Measurements from ENCODE around the gene NHLRC2. TPM values are rescaled to one million over a fixed set of nuclear protein-coding genes. Genes with fewer than 3 reads are reported as not detected.

NHLRC2 gene
- total and polyA plus RNA-seq, 2 experiments from 2014 or later: 15.5 to 28.1 TPM

DNA sequence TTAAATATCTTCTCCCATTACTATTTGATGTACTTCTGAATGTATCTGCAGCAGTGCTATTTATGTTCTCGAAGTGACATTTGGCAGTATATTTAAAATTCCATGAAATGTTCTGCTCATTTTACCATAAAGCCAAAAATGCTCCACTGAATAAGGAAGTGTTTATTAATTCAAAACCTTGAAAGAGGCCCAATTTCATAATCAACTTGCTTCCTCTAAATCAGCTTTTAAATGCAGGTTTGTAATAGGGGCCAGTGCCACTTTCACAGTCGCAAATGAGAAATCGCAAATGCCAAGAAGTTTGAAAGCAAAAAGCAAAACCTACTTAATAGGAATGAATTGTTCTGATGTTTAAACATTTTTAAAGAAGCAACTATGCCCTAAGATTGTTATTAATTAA, 11.4 kb downstream of the NHLRC2 start (continued):
- TF ChIP-seq EZH2 (IDR thresholded peaks at IDR 0.05; ENCODE audit: low read depth, unreplicated experiment): no peak
- TF ChIP-seq, protein P1, sequence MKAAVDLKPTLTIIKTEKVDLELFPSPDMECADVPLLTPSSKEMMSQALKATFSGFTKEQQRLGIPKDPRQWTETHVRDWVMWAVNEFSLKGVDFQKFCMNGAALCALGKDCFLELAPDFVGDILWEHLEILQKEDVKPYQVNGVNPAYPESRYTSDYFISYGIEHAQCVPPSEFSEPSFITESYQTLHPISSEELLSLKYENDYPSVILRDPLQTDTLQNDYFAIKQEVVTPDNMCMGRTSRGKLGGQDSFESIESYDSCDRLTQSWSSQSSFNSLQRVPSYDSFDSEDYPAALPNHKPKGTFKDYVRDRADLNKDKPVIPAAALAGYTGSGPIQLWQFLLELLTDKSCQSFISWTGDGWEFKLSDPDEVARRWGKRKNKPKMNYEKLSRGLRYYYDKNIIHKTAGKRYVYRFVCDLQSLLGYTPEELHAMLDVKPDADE (IDR thresholded peaks at IDR 0.05): no peak

DNA sequence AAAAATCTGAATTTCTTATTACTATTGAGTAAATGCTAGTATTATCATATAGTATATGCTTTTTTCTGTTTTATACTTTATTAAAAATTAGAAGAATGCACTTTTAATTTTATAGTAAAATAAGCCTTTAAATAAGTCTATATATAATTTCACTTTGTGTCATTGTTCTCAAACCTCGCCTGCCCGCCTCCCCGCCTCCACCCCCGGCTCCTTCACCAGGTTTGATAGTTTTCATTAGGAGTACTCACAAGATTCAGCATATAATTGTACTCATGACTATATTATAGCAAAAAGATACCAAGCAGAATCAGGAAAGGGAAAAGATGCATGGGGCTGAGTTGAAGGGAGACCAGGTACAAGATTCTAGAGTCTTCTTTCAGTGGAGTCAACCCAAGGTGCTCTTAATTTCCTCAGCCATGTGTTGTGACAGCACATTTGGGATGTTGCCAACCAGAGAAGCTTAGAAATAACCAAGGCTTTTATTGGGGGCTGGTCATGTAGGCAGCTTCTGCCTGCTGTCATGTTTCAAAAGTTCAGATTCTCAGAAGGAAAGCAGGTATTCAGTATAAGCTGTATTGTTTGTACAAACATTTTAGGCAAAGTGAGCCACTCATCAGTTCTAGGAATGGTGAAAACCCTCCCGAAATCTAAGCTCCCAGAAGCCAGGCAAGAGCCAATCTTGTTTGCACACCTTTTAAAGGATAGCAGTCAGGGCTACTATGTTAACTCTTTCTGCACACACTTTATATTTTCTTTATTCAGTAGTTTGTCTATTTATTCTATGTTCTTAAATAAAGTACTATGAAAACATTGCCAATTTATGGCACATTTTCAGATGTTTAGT, 12.3 kb downstream of the NHLRC2 start:
- H3K9me3 Mint-ChIP-seq: peaks cover 2% of the 10 kb centered on the region; the same call in 1 of the 3 replicates
- Histone ChIP-seq H3K4me3 (no peak overlapping the region), H4K20me1 (replicated peaks; ENCODE audit: insufficient read depth) (peaks cover 8% of the 10 kb centered on the region; the same call in 1 of the 2 replicates), H3K4me1 (ENCODE audit: insufficient read depth) (no peaks in the 10 kb centered on the region), H2AFZ (no peak overlapping the region), H3K9me2 (ENCODE audit: insufficient read depth) (no peaks in the 10 kb centered on the region), H3K27ac (ENCODE audit: low read depth) (no peak overlapping the region), H3F3A (replicated peaks; ENCODE audit: low read depth) (no peaks in the 10 kb centered on the region), H3K27me3 (ENCODE audit: insufficient read depth) (no peaks in the 10 kb centered on the region), H3K4me2 (no peak overlapping the region), H3K36me3 (ENCODE audit: insufficient read depth) (no peaks in the 10 kb centered on the region; the same call in 1 of the 2 replicates), H3K79me2 (replicated peaks; ENCODE audit: insufficient read depth) (peaks cover 59% of the 10 kb centered on the region)
- ATAC-seq (no peak), DNase-seq (ENCODE audit: low spot score) (no peak)
- no peaks in the 10 kb centered on the region for H3K27me3 Mint-ChIP-seq (ENCODE audit: insufficient read depth, low read depth, poor library complexity)
- H3K4me1 Mint-ChIP-seq: no peaks in the 10 kb centered on the region
- H3K27ac Mint-ChIP-seq: no peak overlapping the region
- H3K36me3 Mint-ChIP-seq (ENCODE audit: low read depth): peaks cover 21% of the 10 kb centered on the region
- no peak overlapping the region for H3K4me3 Mint-ChIP-seq
- TF ChIP-seq, protein P2, sequence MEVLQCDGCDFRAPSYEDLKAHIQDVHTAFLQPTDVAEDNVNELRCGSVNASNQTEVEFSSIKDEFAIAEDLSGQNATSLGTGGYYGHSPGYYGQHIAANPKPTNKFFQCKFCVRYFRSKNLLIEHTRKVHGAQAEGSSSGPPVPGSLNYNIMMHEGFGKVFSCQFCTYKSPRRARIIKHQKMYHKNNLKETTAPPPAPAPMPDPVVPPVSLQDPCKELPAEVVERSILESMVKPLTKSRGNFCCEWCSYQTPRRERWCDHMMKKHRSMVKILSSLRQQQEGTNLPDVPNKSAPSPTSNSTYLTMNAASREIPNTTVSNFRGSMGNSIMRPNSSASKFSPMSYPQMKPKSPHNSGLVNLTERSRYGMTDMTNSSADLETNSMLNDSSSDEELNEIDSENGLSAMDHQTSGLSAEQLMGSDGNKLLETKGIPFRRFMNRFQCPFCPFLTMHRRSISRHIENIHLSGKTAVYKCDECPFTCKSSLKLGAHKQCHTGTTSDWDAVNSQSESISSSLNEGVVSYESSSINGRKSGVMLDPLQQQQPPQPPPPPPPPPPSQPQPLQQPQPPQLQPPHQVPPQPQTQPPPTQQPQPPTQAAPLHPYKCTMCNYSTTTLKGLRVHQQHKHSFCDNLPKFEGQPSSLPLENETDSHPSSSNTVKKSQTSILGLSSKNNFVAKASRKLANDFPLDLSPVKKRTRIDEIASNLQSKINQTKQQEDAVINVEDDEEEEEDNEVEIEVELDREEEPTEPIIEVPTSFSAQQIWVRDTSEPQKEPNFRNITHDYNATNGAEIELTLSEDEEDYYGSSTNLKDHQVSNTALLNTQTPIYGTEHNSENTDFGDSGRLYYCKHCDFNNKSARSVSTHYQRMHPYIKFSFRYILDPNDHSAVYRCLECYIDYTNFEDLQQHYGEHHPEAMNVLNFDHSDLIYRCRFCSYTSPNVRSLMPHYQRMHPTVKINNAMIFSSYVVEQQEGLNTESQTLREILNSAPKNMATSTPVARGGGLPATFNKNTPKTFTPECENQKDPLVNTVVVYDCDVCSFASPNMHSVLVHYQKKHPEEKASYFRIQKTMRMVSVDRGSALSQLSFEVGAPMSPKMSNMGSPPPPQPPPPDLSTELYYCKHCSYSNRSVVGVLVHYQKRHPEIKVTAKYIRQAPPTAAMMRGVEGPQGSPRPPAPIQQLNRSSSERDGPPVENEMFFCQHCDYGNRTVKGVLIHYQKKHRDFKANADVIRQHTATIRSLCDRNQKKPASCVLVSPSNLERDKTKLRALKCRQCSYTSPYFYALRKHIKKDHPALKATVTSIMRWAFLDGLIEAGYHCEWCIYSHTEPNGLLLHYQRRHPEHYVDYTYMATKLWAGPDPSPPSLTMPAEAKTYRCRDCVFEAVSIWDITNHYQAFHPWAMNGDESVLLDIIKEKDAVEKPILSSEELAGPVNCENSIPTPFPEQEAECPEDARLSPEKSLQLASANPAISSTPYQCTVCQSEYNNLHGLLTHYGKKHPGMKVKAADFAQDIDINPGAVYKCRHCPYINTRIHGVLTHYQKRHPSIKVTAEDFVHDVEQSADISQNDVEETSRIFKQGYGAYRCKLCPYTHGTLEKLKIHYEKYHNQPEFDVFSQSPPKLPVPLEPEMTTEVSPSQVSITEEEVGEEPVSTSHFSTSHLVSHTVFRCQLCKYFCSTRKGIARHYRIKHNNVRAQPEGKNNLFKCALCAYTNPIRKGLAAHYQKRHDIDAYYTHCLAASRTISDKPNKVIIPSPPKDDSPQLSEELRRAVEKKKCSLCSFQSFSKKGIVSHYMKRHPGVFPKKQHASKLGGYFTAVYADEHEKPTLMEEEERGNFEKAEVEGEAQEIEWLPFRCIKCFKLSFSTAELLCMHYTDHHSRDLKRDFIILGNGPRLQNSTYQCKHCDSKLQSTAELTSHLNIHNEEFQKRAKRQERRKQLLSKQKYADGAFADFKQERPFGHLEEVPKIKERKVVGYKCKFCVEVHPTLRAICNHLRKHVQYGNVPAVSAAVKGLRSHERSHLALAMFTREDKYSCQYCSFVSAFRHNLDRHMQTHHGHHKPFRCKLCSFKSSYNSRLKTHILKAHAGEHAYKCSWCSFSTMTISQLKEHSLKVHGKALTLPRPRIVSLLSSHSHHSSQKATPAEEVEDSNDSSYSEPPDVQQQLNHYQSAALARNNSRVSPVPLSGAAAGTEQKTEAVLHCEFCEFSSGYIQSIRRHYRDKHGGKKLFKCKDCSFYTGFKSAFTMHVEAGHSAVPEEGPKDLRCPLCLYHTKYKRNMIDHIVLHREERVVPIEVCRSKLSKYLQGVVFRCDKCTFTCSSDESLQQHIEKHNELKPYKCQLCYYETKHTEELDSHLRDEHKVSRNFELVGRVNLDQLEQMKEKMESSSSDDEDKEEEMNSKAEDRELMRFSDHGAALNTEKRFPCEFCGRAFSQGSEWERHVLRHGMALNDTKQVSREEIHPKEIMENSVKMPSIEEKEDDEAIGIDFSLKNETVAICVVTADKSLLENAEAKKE (CRISPR knock-in tag; IDR thresholded peaks at IDR 0.05): no peak
- TF ChIP-seq CREB1 (CRISPR knock-in tag; IDR thresholded peaks at IDR 0.05; ENCODE audit: low read depth) (no peak), JUNB (IDR thresholded peaks at IDR 0.05; ENCODE audit: unreplicated experiment) (no peak), STAT1 (IDR thresholded peaks at IDR 0.05; ENCODE audit: unreplicated experiment) (no peak), NANOG (IDR thresholded peaks at IDR 0.05; ENCODE audit: borderline replicate concordance) (no peak), ZNF114 (CRISPR knock-in tag; IDR thresholded peaks at IDR 0.05) (no peak), EZH2 (IDR thresholded peaks at IDR 0.05; ENCODE audit: low read depth, unreplicated experiment) (no peak), POLR2AphosphoS5 (IDR thresholded peaks at IDR 0.05; ENCODE audit: low read depth) (no peak), ZNF331 (CRISPR knock-in tag; IDR thresholded peaks at IDR 0.05; ENCODE audit: low read depth) (no peak)
- TF ChIP-seq, protein P1 (IDR thresholded peaks at IDR 0.05): no peak
- TF ChIP-seq, protein P3, sequence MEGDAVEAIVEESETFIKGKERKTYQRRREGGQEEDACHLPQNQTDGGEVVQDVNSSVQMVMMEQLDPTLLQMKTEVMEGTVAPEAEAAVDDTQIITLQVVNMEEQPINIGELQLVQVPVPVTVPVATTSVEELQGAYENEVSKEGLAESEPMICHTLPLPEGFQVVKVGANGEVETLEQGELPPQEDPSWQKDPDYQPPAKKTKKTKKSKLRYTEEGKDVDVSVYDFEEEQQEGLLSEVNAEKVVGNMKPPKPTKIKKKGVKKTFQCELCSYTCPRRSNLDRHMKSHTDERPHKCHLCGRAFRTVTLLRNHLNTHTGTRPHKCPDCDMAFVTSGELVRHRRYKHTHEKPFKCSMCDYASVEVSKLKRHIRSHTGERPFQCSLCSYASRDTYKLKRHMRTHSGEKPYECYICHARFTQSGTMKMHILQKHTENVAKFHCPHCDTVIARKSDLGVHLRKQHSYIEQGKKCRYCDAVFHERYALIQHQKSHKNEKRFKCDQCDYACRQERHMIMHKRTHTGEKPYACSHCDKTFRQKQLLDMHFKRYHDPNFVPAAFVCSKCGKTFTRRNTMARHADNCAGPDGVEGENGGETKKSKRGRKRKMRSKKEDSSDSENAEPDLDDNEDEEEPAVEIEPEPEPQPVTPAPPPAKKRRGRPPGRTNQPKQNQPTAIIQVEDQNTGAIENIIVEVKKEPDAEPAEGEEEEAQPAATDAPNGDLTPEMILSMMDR (conservative IDR thresholded peaks at IDR 0.05; ENCODE audit: low read depth in 2 of 2): no peak

Data from GM23338 (cell line).